Parathyroid adenoma (tissue), 2 donors: Measurements from ENCODE around the gene CEP70.
"Not testable (repeated sequence)": the region's sequence is repeated elsewhere in the genome, so short reads cannot be mapped to it uniquely, and the experiment has no call there.

ENCODE experiments used
- H2AFZ ChIP-seq: fragments of 300-600 bp; sonication (generic); one replicate; pipeline ENCODE4 v1.7.0; 2017; ENCODE audit warnings: antibody characterized with exemption, mild to moderate bottlenecking
- H3K27ac ChIP-seq: fragments of 300-600 bp; sonication (generic); one replicate; pipeline ENCODE4 v1.7.0; 2017
- H3K27me3 ChIP-seq: fragments of 300-600 bp; sonication (generic); one replicate; pipeline ENCODE4 v1.7.0; 2017; ENCODE audit warnings: low read length; ENCODE audit not compliant: control insufficient read depth, insufficient read depth
- H3K36me3 ChIP-seq: fragments of 300-600 bp; sonication (generic); one replicate; pipeline ENCODE4 v1.7.0; 2017; ENCODE audit warnings: low read length; ENCODE audit not compliant: control insufficient read depth, insufficient read depth
- H3K4me1 ChIP-seq: fragments of 300-600 bp; sonication (generic); one replicate; pipeline ENCODE4 v1.7.0; 2017; ENCODE audit warnings: control low read depth
- H3K4me2 ChIP-seq: fragments of 300-600 bp; sonication (generic); one replicate; pipeline ENCODE4 v1.7.0; 2017; ENCODE audit warnings: low read length
- H3K4me3 ChIP-seq: fragments of 300-600 bp; sonication (generic); one replicate; pipeline ENCODE4 v1.7.0; 2017; ENCODE audit warnings: low read depth, low read length
- H3K79me2 ChIP-seq: fragments of 300-600 bp; sonication (generic); one replicate; pipeline ENCODE4 v1.7.0; 2017; ENCODE audit warnings: control low read depth
- H3K9ac ChIP-seq: fragments of 300-600 bp; sonication (generic); one replicate; pipeline ENCODE4 v1.7.0; 2017; ENCODE audit warnings: mild to moderate bottlenecking
- H3K9me3 ChIP-seq: fragments of 300-600 bp; sonication (generic); one replicate; pipeline ENCODE4 v1.7.0; 2017; ENCODE audit warnings: low read length; ENCODE audit not compliant: control insufficient read depth
- TF ChIP-seq, protein P1 (sequence below): fragments of 300-600 bp; sonication (generic); IDR thresholded peaks from one replicate; pipeline ENCODE4 v1.7.0; 2017; ENCODE audit warnings: antibody characterized with exemption, mild to moderate bottlenecking
- donor health status: primary hyperparathyroidism.

The CEP70 gene

DNA sequence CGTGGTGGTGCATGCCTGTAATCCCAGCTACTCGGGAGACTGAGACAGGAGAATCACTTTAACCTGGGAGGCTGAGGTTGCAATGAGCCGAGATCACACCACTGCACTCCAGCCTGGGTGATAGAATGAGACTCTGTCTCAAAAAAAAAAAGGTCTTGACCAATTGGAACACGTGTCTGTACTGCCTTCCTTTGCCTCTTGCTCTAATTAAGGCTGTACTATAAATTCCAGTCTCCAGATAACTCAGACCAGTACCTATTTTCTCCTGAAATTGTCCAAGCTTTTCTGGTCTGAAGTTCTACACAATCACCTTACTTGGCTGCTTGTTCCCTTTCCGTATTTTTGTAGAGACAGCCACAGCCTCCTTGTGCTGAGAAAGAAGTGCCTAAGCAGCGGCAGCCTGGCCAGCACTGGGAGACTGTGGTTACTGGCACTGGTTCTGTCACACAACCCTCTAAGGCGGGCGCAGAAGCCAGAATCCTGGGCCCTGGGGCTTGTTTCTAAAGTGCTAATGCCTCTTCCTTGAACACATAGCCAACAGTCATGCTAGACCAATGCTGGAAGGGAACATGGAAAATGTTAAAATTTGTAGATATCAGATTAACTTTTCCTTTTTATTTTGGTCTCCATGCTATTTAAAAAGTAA lies 6.2 kb upstream of the CEP70 start:
- TF ChIP-seq, protein P1, sequence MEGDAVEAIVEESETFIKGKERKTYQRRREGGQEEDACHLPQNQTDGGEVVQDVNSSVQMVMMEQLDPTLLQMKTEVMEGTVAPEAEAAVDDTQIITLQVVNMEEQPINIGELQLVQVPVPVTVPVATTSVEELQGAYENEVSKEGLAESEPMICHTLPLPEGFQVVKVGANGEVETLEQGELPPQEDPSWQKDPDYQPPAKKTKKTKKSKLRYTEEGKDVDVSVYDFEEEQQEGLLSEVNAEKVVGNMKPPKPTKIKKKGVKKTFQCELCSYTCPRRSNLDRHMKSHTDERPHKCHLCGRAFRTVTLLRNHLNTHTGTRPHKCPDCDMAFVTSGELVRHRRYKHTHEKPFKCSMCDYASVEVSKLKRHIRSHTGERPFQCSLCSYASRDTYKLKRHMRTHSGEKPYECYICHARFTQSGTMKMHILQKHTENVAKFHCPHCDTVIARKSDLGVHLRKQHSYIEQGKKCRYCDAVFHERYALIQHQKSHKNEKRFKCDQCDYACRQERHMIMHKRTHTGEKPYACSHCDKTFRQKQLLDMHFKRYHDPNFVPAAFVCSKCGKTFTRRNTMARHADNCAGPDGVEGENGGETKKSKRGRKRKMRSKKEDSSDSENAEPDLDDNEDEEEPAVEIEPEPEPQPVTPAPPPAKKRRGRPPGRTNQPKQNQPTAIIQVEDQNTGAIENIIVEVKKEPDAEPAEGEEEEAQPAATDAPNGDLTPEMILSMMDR = no peak
- no peak overlapping the region for H3K9ac ChIP-seq
- H3K4me1 ChIP-seq = no peaks in the 10 kb centered on the region
- no peaks in the 10 kb centered on the region for H3K27me3 ChIP-seq
- H3K79me2 ChIP-seq = peaks cover 3% of the 10 kb centered on the region
- H3K27ac ChIP-seq = no peak overlapping the region
- H3K36me3 ChIP-seq = no peaks in the 10 kb centered on the region
- no peak overlapping the region for H2AFZ ChIP-seq
- no peaks in the 10 kb centered on the region for H3K9me3 ChIP-seq
- no peak overlapping the region for H3K4me2 ChIP-seq
- no peak overlapping the region for H3K4me3 ChIP-seq

DNA sequence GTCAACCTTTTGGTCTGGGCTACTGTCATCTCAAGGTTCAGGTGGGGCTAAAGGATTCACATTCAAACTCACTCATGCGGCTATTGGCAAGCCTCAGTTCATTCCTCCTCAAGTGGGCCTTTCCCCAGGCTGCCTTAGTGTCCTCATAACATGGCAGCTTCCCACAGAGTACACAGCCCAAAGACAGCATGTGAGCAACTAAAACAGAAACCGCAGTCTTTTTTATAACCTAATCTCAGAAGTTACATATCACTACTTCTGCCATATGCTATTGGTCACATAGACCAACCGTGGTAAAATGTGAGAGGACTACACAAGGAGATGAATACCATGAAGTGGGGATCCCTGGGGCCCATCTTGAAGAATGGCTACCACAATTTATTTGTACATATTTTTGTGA lies 4.5 kb upstream of the CEP70 start:
- H2AFZ ChIP-seq = no peak overlapping the region
- H3K9ac ChIP-seq = no peak overlapping the region
- TF ChIP-seq, protein P1 = no peak
- no peaks in the 10 kb centered on the region for H3K36me3 ChIP-seq
- H3K4me2 ChIP-seq = no peak overlapping the region
- H3K27me3 ChIP-seq = no peaks in the 10 kb centered on the region
- H3K9me3 ChIP-seq = no peaks in the 10 kb centered on the region
- H3K79me2 ChIP-seq = peaks cover 6% of the 10 kb centered on the region
- H3K4me1 ChIP-seq = no peaks in the 10 kb centered on the region
- no peak overlapping the region for H3K27ac ChIP-seq
- no peak overlapping the region for H3K4me3 ChIP-seq

DNA sequence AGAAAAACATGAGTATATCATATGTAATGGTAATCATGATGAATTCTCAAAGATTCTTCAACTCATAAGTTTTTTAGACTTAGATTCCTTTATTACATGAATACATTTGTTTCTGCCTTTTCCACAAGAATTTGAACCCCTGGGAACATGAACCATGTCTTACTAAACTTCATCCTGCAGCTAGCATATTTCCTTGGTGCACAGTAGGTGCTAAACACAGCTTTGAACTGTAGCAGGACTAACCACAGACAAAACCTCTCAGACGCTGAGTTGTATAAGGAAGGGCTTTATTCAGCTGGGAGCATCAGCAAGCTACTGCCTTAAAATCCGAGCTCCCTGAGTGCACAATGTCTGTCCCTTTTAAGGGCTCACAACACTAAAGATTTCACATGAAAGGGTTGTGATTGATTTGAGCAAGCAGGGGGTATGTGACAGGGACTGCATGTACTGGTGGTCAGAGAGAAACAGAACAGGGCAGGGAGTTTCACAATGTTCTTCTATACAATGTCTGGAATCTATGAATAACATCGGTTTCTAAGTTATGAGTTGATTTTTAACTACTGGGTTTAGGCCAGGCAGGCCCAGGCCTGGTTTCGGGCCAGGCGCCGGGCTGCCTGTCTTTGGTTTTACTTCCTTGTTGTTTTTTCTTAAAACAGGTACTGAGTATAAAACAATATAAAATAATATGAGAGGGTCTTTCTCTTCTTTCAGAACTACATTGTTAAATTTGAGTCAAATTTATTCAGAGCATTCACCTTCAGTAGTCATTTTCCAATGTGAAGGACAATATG lies 3.3 kb upstream of the CEP70 start:
- H2AFZ ChIP-seq, H3K27ac ChIP-seq, H3K4me3 ChIP-seq, H3K9me3 ChIP-seq, H3K4me2 ChIP-seq, H3K27me3 ChIP-seq, H3K79me2 ChIP-seq, H3K4me1 ChIP-seq, H3K9ac ChIP-seq, H3K36me3 ChIP-seq: not testable (repeated sequence)

DNA sequence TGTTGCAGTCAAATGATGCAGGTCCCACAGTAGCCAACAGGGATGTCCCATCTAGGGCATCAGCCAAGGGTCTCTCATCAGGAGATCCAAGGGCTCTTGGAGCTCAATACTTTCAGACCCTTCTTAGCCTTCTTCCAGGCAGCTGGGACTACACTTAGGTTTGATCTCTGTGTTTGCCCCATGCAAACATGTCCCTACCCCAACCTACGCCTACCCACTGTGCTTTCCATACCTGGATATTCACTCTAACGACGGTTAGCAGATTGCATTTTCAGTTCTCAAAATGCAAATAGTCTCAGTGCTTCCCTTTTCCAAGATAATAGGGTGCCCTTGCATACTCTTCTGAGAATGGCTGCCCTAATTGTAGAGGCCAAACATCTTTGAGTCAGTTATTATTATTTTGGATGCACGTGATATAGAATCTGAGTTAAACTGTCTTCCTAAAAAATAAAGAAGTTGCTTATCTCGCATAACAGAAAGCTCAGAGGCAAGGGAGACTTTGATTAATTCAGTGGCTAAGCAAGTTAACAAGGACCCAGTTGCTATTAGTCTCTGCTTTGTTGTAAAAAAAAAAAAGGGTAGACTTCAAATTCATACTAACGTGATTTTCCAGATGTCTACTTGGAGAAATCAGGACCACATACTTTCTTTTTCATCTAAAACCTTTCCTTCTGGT lies 1.0 kb upstream of the CEP70 start:
- peak overlapping the region; percentile 96 for H3K27ac ChIP-seq
- no peaks in the 10 kb centered on the region for H3K27me3 ChIP-seq
- TF ChIP-seq, protein P1 = no peak
- no peaks in the 10 kb centered on the region for H3K9me3 ChIP-seq
- no peak overlapping the region for H3K9ac ChIP-seq
- no peaks in the 10 kb centered on the region for H3K36me3 ChIP-seq
- H2AFZ ChIP-seq = peak overlapping the region; percentile 97
- H3K4me3 ChIP-seq = peak overlapping the region; percentile 73
- H3K4me2 ChIP-seq = peak overlapping the region; percentile 80
- peaks cover 9% of the 10 kb centered on the region for H3K79me2 ChIP-seq
- peaks cover 5% of the 10 kb centered on the region for H3K4me1 ChIP-seq

DNA sequence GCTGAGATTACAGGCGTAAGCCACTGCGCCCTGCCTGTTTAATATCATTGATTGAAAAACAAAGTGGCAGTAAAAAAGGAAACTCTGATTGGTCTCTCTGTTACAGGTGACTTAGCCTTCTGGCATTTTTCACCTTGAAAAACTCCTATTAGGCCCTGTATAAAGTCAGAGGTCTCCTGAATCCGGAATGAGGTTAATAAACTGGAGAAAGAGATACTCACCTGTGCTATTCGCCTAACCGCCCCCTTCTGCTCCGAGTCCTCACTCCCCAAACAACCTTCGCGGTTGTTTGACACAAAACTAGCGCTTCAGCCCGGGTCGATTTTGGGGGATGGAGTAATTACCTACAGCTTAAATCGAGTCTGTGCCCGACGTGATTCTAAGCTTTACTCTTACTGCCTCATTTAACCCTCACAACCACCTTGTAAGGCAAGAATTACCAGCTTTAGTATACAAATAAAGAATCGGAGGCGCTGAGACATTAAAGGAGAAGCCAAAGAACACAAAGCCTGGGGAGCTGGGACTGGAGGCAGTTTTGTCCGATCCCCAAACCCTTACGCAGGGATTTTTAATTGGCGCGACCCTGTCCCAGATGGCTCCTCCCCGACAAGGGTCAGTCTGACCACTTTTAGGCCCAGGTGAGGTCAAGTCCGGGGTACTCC lies 441 bp downstream of the CEP70 start:
- Histone ChIP-seq H3K36me3 (no peaks in the 10 kb centered on the region), H3K79me2 (peaks cover 9% of the 10 kb centered on the region), H3K4me1 (peaks cover 5% of the 10 kb centered on the region), H3K27ac (peak overlapping the region; percentile 96), H3K4me2 (peak overlapping the region; percentile 80), H2AFZ (peak overlapping the region; percentile 97), H3K9me3 (no peaks in the 10 kb centered on the region), H3K4me3 (peak overlapping the region; percentile 73), H3K9ac (peak overlapping the region; percentile 87), H3K27me3 (no peaks in the 10 kb centered on the region)
- TF ChIP-seq, protein P1 = no peak
